ENCODE data around the gene GLT8D1.
"Not testable (repeated sequence)": the region's sequence is repeated elsewhere in the genome, so short reads cannot be mapped to it uniquely, and the experiment has no call there.

DNA sequence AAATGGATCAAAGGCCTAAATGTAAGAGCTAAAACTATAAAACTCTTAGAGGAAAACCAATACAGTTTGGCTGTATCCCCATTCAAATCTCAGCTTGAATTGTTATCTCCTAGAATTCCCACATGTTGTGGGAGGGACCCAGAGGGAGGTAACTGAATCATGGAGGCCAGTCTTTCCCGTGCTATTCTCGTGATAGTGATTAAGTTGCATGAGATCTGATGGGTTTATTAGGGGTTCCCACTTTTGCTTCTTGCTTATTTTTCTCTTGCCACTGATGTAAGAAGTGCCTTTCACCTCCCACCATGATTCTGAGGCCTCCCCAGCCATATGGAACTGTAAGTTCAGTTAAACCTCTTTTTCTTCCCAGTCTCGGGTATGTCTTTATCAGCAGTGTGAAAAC lies 29.4 kb downstream of the GLT8D1 start:
- TF ChIP-seq, protein P1, sequence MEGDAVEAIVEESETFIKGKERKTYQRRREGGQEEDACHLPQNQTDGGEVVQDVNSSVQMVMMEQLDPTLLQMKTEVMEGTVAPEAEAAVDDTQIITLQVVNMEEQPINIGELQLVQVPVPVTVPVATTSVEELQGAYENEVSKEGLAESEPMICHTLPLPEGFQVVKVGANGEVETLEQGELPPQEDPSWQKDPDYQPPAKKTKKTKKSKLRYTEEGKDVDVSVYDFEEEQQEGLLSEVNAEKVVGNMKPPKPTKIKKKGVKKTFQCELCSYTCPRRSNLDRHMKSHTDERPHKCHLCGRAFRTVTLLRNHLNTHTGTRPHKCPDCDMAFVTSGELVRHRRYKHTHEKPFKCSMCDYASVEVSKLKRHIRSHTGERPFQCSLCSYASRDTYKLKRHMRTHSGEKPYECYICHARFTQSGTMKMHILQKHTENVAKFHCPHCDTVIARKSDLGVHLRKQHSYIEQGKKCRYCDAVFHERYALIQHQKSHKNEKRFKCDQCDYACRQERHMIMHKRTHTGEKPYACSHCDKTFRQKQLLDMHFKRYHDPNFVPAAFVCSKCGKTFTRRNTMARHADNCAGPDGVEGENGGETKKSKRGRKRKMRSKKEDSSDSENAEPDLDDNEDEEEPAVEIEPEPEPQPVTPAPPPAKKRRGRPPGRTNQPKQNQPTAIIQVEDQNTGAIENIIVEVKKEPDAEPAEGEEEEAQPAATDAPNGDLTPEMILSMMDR (IDR thresholded peaks at IDR 0.05) = not testable (repeated sequence)
- not testable (repeated sequence) for TF ChIP-seq POLR2A, POLR2AphosphoS5 (IDR thresholded peaks at IDR 0.05)
